ENCODE measurements around the gene TRMT61B.

The TRMT61B gene

GRCh38 chr2:28870146-28870891 is at the start of gene TRMT61B:
Gene TRMT61B, minus strand, starts transcription at chr2:28870309. Its CDS starts 32 bp downstream, at chr2:28870277.
- peak; percentile 98 for DNase-seq

GRCh38 chr2:28915939-28916338 is 45.8 kb upstream of the TRMT61B start:
- DNase-seq: no peak

- DNase-seq: no peak
These were observed 39.7 kb upstream of the TRMT61B start for GRCh38 chr2:28909655-28910353.

- DNase-seq: no peak
These were observed 38.1 kb upstream of the TRMT61B start for GRCh38 chr2:28908172-28908571.

GRCh38 chr2:28906821-28907220 is 36.7 kb upstream of the TRMT61B start:
- DNase-seq: no peak

GRCh38 chr2:28906376-28906775 is 36.3 kb upstream of the TRMT61B start:
- DNase-seq: no peak

GRCh38 chr2:28905533-28905932 is 35.4 kb upstream of the TRMT61B start:
- DNase-seq: no peak

GRCh38 chr2:28904802-28905457 is 34.8 kb upstream of the TRMT61B start:
- no peak for DNase-seq

- DNase-seq: no peak
These were observed 34.2 kb upstream of the TRMT61B start for GRCh38 chr2:28904295-28904694.

GRCh38 chr2:28902584-28902983 is 32.5 kb upstream of the TRMT61B start:
- DNase-seq: no peak

- no peak for DNase-seq
These were observed 31.7 kb upstream of the TRMT61B start for GRCh38 chr2:28901841-28902240.

- DNase-seq: no peak
These were observed 31.1 kb upstream of the TRMT61B start for GRCh38 chr2:28901202-28901601.

- no peak for DNase-seq
These were observed 27.9 kb upstream of the TRMT61B start for GRCh38 chr2:28898048-28898447.

GRCh38 chr2:28896906-28897305 is 26.8 kb upstream of the TRMT61B start:
- DNase-seq: no peak

- no peak for DNase-seq
These were observed 25.2 kb upstream of the TRMT61B start for GRCh38 chr2:28895189-28895893.

GRCh38 chr2:28894470-28895188 is 24.5 kb upstream of the TRMT61B start, which contains the start of gene WDR43:
Gene WDR43, plus strand, starts transcription at chr2:28894667. Its CDS starts 32 bp downstream, at chr2:28894699.
- peak; percentile 97 for DNase-seq

- DNase-seq: no peak
These were observed 23.4 kb upstream of the TRMT61B start for GRCh38 chr2:28893488-28893887.

- no peak for DNase-seq
These were observed 10.1 kb upstream of the TRMT61B start for GRCh38 chr2:28880193-28880592.

- DNase-seq: no peak
These were observed 1.5 kb upstream of the TRMT61B start for GRCh38 chr2:28871620-28872019.

- no peak for DNase-seq
These were observed 489 bp downstream of the TRMT61B start for GRCh38 chr2:28869494-28870145.

- DNase-seq: no peak
These were observed 1.5 kb downstream of the TRMT61B start for GRCh38 chr2:28868611-28869010.

GRCh38 chr2:28855977-28856376 is 14.1 kb downstream of the TRMT61B start:
- no peak for DNase-seq

Data from activated T-cell treated with anti-CD3 and anti-CD28 coated beads, Interleukin-2, amount 50 U/mL, for 1 hour (primary cell).